Uterus (tissue), 2 donors: ENCODE data around the gene ZSCAN30.

ENCODE experiments used
- POLR2A ChIP-seq, 2 donors: fragments of 450-650 bp; IDR thresholded peaks; one replicate each; pipeline ENCODE4 v1.6.1; 2016; ENCODE audit warnings: antibody characterized with exemption in 2 of 2, mild to moderate bottlenecking in 1 of 2, moderate library complexity in 1 of 2
- TF ChIP-seq, protein P1 (sequence below), 4 experiments: fragments of 200-600 bp in 2 of 4; fragments of 450-650 bp in 2 of 4; sonication (generic) in 2 of 4; IDR thresholded peaks; one replicate each; pipeline ENCODE4 v1.5.1; 2016 to 2019; ENCODE audit warnings: antibody characterized with exemption in 4 of 4, mild to moderate bottlenecking in 2 of 4, moderate library complexity in 1 of 4

DNA sequence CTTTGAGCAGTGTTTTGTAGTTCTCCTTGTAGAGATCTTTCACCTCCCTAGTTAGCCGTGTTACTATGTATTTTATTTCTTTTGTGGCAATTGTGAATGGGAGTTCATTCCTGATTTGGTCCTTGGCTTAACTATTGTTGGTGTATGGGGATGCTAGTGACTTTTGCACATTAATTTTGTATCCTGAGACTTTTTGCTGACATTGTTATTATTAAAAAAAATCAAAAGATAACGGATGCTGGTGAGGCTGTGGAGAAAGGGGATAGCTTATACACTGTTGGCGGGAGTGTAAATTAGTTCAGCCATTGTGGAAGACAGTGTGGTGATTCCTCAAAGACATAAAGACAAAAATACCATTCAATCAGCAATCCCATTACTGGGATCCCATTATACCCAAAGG, 66.2 kb downstream of the ZSCAN30 start:
- TF ChIP-seq, protein P1, sequence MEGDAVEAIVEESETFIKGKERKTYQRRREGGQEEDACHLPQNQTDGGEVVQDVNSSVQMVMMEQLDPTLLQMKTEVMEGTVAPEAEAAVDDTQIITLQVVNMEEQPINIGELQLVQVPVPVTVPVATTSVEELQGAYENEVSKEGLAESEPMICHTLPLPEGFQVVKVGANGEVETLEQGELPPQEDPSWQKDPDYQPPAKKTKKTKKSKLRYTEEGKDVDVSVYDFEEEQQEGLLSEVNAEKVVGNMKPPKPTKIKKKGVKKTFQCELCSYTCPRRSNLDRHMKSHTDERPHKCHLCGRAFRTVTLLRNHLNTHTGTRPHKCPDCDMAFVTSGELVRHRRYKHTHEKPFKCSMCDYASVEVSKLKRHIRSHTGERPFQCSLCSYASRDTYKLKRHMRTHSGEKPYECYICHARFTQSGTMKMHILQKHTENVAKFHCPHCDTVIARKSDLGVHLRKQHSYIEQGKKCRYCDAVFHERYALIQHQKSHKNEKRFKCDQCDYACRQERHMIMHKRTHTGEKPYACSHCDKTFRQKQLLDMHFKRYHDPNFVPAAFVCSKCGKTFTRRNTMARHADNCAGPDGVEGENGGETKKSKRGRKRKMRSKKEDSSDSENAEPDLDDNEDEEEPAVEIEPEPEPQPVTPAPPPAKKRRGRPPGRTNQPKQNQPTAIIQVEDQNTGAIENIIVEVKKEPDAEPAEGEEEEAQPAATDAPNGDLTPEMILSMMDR (IDR thresholded peaks at IDR 0.05) = no peak
- no peak for TF ChIP-seq POLR2A (IDR thresholded peaks at IDR 0.05)
